CD14-positive monocyte (primary cell): ENCODE data around the gene RBM43. TPM values are rescaled to one million over a fixed set of nuclear protein-coding genes. Genes with fewer than 3 reads are reported as not detected.
"Not testable (repeated sequence)": the region's sequence is repeated elsewhere in the genome, so short reads cannot be mapped to it uniquely, and the experiment has no call there.

ENCODE experiments used
- DNase-seq, 3 donors: peaks; one replicate each; pipeline ENCODE4 v3.0.0-alpha.2; 2011 to 2022
- H2AFZ ChIP-seq: 2 replicates; pipeline ENCODE4 v1.6.0; 2012; ENCODE audit warnings: mild to moderate bottlenecking, low read depth, low read length, inconsistent platforms; ENCODE audit not compliant: insufficient read depth, poor library complexity, severe bottlenecking
- H3K27ac ChIP-seq, 2 donors: 1 replicate in 1 of 2; 2 replicates in 1 of 2; pipeline ENCODE4 v1.5.1; 2012 to 2013; ENCODE audit warnings: low read length in 2 of 2, control low read depth in 1 of 2, inconsistent platforms in 1 of 2, low read depth in 1 of 2, mild to moderate bottlenecking in 1 of 2
- H3K27me3 ChIP-seq, 2 donors: one replicate each; pipeline versions ENCODE4 v1.6.0 to v1.6.1; 2011 to 2013; ENCODE audit warnings: low read length in 2 of 2; ENCODE audit not compliant: control insufficient read depth in 2 of 2, insufficient read depth in 2 of 2
- H3K36me3 ChIP-seq, 2 donors: replicated peaks in 1 of 2; 1 replicate in 1 of 2; 2 replicates in 1 of 2; pipeline versions ENCODE4 v1.5.1 to v1.6.1; 2012 to 2013; ENCODE audit warnings: low read length in 2 of 2, control low read depth in 1 of 2, inconsistent platforms in 1 of 2, mild to moderate bottlenecking in 1 of 2; ENCODE audit not compliant: insufficient read depth in 2 of 2, control insufficient read depth in 1 of 2
- H3K4me1 ChIP-seq, 2 donors: 1 replicate in 1 of 2; 2 replicates in 1 of 2; pipeline versions ENCODE4 v1.5.1 to v1.6.1; 2012 to 2013; ENCODE audit warnings: low read length in 2 of 2, control low read depth in 1 of 2, inconsistent platforms in 1 of 2, mild to moderate bottlenecking in 1 of 2, moderate library complexity in 1 of 2; ENCODE audit not compliant: insufficient read depth in 2 of 2, control insufficient read depth in 1 of 2
- H3K4me2 ChIP-seq: replicated peaks from 2 replicates; pipeline ENCODE3; 2012; ENCODE audit warnings: low read length, moderate library complexity, mild to moderate bottlenecking; ENCODE audit not compliant: poor library complexity, severe bottlenecking; ENCODE audit errors: extremely low read depth
- H3K4me3 ChIP-seq, 3 experiments: fragments of 200-600 bp in 1 of 3; sonication (generic) in 1 of 3; replicated peaks in 1 of 3; 1 replicate in 2 of 3; 2 replicates in 1 of 3; pipeline ENCODE4 v1.5.1; 2011 to 2013; ENCODE audit warnings: low read length in 3 of 3, mild to moderate bottlenecking in 3 of 3, control low read depth in 2 of 3, low read depth in 2 of 3, inconsistent platforms in 1 of 3, moderate library complexity in 1 of 3
- H3K79me2 ChIP-seq: 2 replicates; pipeline ENCODE4 v1.6.0; 2012; ENCODE audit warnings: mild to moderate bottlenecking, control low read depth, inconsistent platforms, low read length, moderate library complexity; ENCODE audit not compliant: insufficient read depth
- H3K9ac ChIP-seq: 2 replicates; pipeline ENCODE4 v1.6.0; 2017; ENCODE audit warnings: low read length, mild to moderate bottlenecking; ENCODE audit not compliant: insufficient read depth, poor library complexity, severe bottlenecking
- H3K9me3 ChIP-seq, 2 donors: replicated peaks in 1 of 2; 1 replicate in 1 of 2; 2 replicates in 1 of 2; pipeline versions ENCODE4 v1.5.1 to v1.6.1; 2012 to 2013; ENCODE audit warnings: low read length in 2 of 2, control low read depth in 1 of 2; ENCODE audit not compliant: control insufficient read depth in 1 of 2, insufficient read depth in 1 of 2
- H4K20me1 ChIP-seq: 2 replicates; pipeline ENCODE4 v1.6.0; 2012; ENCODE audit warnings: mild to moderate bottlenecking, low read length, control low read depth, moderate library complexity; ENCODE audit not compliant: insufficient read depth
- H3K27ac Mint-ChIP-seq, 7 donors: one replicate each; pipeline ENCODE4 v1.8.0; 2020; ENCODE audit warnings: mild to moderate bottlenecking in 7 of 7, mixed read lengths in 7 of 7, moderate library complexity in 6 of 7, inconsistent platforms in 2 of 7
- H3K27me3 Mint-ChIP-seq, 3 donors: one replicate each; pipeline ENCODE4 v1.8.0; 2021 to 2022; ENCODE audit warnings: low read depth in 3 of 3, mild to moderate bottlenecking in 3 of 3, mixed read lengths in 3 of 3, moderate library complexity in 3 of 3, inconsistent platforms in 1 of 3
- H3K36me3 Mint-ChIP-seq, 2 donors: one replicate each; pipeline ENCODE4 v1.8.0; 2020; ENCODE audit warnings: mixed read lengths in 2 of 2, inconsistent platforms in 1 of 2, mild to moderate bottlenecking in 1 of 2
- H3K4me1 Mint-ChIP-seq: one replicate; pipeline ENCODE4 v1.8.0; 2020; ENCODE audit warnings: mild to moderate bottlenecking, mixed read lengths
- H3K4me3 Mint-ChIP-seq, 2 donors: one replicate each; pipeline ENCODE4 v1.8.0; 2020; ENCODE audit warnings: mild to moderate bottlenecking in 2 of 2, mixed read lengths in 2 of 2, moderate library complexity in 1 of 2
- H3K9me3 Mint-ChIP-seq, 7 donors: one replicate each; pipeline ENCODE4 v1.8.0; 2020 to 2022; ENCODE audit warnings: mixed read lengths in 7 of 7, mild to moderate bottlenecking in 6 of 7, moderate library complexity in 6 of 7, inconsistent platforms in 2 of 7
- WGBS: methylation state at CpG from one replicate; pipeline ENCODE4 v1.1.5; 2013; ENCODE audit warnings: missing lambda C conversion rate; ENCODE audit not compliant: insufficient coverage; 5-methylcytosine and 5-hydroxymethylcytosine counted together
- intact Hi-C, 2 donors: fragments of 100-400 bp; cut with micrococcal nuclease; formaldehyde crosslinking; loops; one replicate each; pipeline versions ENCODE4 v1.15.0 to v1.15.1; 2023
- polyA plus RNA-seq, 3 donors: library from polyadenylated mRNA; depleted of rRNA in 1 of 3; unstranded in 2 of 3; stranded (reverse) in 1 of 3; fragments of 300-500 nt in 2 of 3; fragments of >200 nt in 1 of 3; fragmentation: Illumina TruSeq in 2 of 3; gene quantifications; 1 replicate in 2 of 3; 2 replicates in 1 of 3; pipeline ENCODE4 v1.2.3, GENCODE V29; 2012 to 2021
- TF ChIP-seq, protein P1 (sequence below): fragments of 200-600 bp; IDR thresholded peaks from one replicate; pipeline ENCODE4 v1.8.0; 2022; ENCODE audit warnings: antibody characterized with exemption, mild to moderate bottlenecking

RBM43 gene
- polyA plus RNA-seq, 3 donors: 0.24 to 2.6 (median 0.38) TPM

DNA sequence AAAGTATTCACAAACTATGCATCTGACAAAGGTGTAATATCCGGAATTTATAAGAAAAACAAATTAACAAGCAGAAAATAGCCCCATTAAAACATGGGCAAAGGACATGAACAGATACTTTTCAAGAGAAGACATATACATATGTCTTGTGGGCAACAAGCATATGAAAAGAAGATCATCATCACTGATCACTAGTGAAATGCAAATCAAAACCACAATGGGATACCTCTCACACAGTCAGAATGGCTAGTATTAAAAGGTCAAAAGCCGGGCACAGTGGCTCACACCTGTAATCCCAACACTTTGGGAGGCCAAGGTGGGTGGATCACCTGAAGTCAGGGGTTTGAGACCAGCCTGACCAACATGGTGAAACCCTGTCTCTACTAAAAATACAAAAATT lies 28.4 kb downstream of the RBM43 start:
- not testable (repeated sequence) for H3K27ac ChIP-seq, H3K79me2 ChIP-seq, H4K20me1 ChIP-seq, H3K27me3 ChIP-seq, H3K27ac Mint-ChIP-seq, H3K4me3 Mint-ChIP-seq, H3K9ac ChIP-seq, H3K36me3 ChIP-seq, DNase-seq, H3K4me3 ChIP-seq, H3K4me2 ChIP-seq, H3K9me3 Mint-ChIP-seq, H3K9me3 ChIP-seq, H3K36me3 Mint-ChIP-seq, H2AFZ ChIP-seq
- H3K4me1 Mint-ChIP-seq: peaks cover 18% of the 10 kb centered on the region
- intact Hi-C loops: loop anchor here in 1 of 2 donors (10.0 kb wide), 1 partner anchor 1638 kb away; no protein-coding TSS in a partner anchor
- peaks cover 12 to 19% (median 13%) of the 10 kb centered on the region in 3 donors for H3K27me3 Mint-ChIP-seq
- peaks cover 8 to 16% of the 10 kb centered on the region in 2 donors for H3K4me1 ChIP-seq
- WGBS: no CpG with 5 or more reads among the region's 2 CpGs

DNA sequence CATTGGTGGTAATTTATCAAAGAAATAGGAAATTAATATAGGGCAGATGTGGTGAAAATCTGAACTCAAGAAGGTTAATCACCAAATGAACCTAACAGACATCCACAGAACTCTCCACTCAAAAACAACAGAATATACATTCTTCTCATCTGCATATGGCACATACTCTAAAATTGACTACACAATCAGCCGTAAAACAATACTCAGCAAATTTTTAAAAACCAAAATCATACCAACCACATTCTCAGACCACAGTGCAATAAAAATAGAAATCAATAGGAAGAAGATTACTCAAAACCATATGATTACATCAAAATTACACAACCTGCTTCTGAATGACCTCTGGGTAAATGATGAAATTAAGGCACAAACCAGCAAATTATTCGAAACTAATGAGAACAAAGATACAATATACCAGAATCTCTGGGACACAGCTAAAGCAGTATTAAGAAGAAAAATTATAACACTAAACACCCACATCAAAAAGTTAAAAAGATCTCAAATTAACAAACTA lies 31.0 kb downstream of the RBM43 start:
- Histone ChIP-seq H3K4me3 (peak overlapping the region in 1 of 3 experiments; percentile 0), H2AFZ (no peak overlapping the region), H4K20me1 (no peaks in the 10 kb centered on the region), H3K27me3 (peaks cover 0 to 8% of the 10 kb centered on the region in 2 donors), H3K79me2 (no peaks in the 10 kb centered on the region), H3K9me3 (no peaks in the 10 kb centered on the region), H3K27ac (no peak overlapping the region), H3K36me3 (no peaks in the 10 kb centered on the region), H3K9ac (no peak overlapping the region), H3K4me1 (peaks cover 8 to 16% of the 10 kb centered on the region in 2 donors), H3K4me2 (peak overlapping the region; percentile 34)
- intact Hi-C loops: loop anchor here in 1 of 2 donors (10.0 kb wide), 1 partner anchor 1636 kb away; no protein-coding TSS in a partner anchor
- Mint-ChIP-seq H3K27me3 (peaks cover 8 to 21% (median 13%) of the 10 kb centered on the region in 3 donors), H3K36me3 (no peaks in the 10 kb centered on the region), H3K9me3 (peaks cover 0 to 2% (median 0%) of the 10 kb centered on the region in 7 donors), H3K4me3 (peak overlapping the region in 1 of 2 donors; percentile 62), H3K4me1 (peaks cover 18% of the 10 kb centered on the region), H3K27ac (peak overlapping the region in 3 of 7 donors; percentile 1 to 37 (median 2))
- no CpG with 5 or more reads among the region's 2 CpGs for WGBS
- TF ChIP-seq, protein P1, sequence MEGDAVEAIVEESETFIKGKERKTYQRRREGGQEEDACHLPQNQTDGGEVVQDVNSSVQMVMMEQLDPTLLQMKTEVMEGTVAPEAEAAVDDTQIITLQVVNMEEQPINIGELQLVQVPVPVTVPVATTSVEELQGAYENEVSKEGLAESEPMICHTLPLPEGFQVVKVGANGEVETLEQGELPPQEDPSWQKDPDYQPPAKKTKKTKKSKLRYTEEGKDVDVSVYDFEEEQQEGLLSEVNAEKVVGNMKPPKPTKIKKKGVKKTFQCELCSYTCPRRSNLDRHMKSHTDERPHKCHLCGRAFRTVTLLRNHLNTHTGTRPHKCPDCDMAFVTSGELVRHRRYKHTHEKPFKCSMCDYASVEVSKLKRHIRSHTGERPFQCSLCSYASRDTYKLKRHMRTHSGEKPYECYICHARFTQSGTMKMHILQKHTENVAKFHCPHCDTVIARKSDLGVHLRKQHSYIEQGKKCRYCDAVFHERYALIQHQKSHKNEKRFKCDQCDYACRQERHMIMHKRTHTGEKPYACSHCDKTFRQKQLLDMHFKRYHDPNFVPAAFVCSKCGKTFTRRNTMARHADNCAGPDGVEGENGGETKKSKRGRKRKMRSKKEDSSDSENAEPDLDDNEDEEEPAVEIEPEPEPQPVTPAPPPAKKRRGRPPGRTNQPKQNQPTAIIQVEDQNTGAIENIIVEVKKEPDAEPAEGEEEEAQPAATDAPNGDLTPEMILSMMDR: no peak
- peak; percentile 6 to 37 (median 30) for DNase-seq
